NCI-H2081 (cell line): ENCODE data around the gene IL1RAPL2.

Experiments used
- DNase-seq, 2 experiments: peaks; one replicate each; lab custom pipeline; 2025; lab: John Stamatoyannopoulos, UW

IL1RAPL2 gene

DNA sequence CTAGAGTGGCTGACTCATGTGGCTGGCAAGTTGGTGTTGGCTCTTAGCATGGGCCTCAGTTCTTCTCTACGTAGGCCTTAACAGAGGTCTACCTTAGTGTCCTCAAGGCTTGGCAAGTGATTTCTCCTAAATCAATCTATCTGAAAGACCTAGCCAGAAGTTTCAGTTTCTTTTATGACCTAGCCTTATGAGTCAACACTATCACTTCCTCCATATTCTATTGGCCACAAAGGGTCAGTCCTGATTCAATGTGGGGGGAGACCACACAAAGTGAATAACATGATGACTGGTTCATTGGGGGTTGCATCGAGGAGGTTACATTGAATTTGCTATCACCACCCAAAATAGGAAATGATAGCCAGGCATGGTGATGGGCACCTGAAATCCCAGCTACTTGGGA lies 1250.5 kb downstream of the IL1RAPL2 start:
- DNase-seq: no peak
